Mucosa of descending colon (tissue), 3 donors: ENCODE data around the gene CLEC16A. TPM values are rescaled to one million over a fixed set of nuclear protein-coding genes. Genes with fewer than 3 reads are reported as not detected.
A peak's percentile ranks its signal among the peaks of the same experiment; 100 is the strongest.
"Not testable (repeated sequence)": the region's sequence is repeated elsewhere in the genome, so short reads cannot be mapped to it uniquely, and the experiment has no call there.

Experiments used
- ATAC-seq: fragments of 200-7000 bp; cut with Tn5 transposase; one replicate; pipeline ENCODE4 v1.9.1; 2020; ENCODE audit warnings: mild to moderate bottlenecking, moderate library complexity
- DNase-seq, 3 donors: peaks; one replicate each; pipeline ENCODE4 v3.0.0-alpha.2; 2020
- H3K36me3 ChIP-seq: fragments of 200-600 bp; one replicate; pipeline ENCODE4 v1.8.0; 2021; ENCODE audit warnings: low read depth, mild to moderate bottlenecking
- H3K4me1 ChIP-seq: fragments of 200-600 bp; one replicate; pipeline ENCODE4 v1.8.0; 2021; ENCODE audit warnings: low read depth, mild to moderate bottlenecking
- H3K4me3 ChIP-seq: fragments of 200-600 bp; one replicate; pipeline ENCODE4 v1.8.0; 2021; ENCODE audit warnings: mild to moderate bottlenecking
- H3K9me3 ChIP-seq: fragments of 200-600 bp; one replicate; pipeline ENCODE4 v1.8.0; 2021; ENCODE audit warnings: mild to moderate bottlenecking
- CTCF ChIP-seq: fragments of 200-600 bp; IDR thresholded peaks from one replicate; pipeline ENCODE4 v1.8.0; 2022; ENCODE audit warnings: antibody characterized with exemption, mild to moderate bottlenecking
- intact Hi-C, 2 donors: fragments of 100-400 bp; cut with DNase I in 1 of 2; cut with micrococcal nuclease in 1 of 2; formaldehyde crosslinking; loops; one replicate each; pipeline versions ENCODE4 v1.11.0 to v1.11.1; 2022; cut with DNase I, micrococcal nuclease
- total RNA-seq, 3 donors: library from RNA; stranded (reverse); fragmentation: NEBNext Ultra II Directional in 2 of 3; extraction: Animal tissue kit (Norgen Biotek cat#: 25700) in 2 of 3; gene quantifications; one replicate each; pipeline versions ENCODE4 v1.2.1 to v1.2.4, GENCODE V29; 2021 to 2023
- donor health status: DM: no; HTN: no; CAD: no; lungs with moderate emphysema.
- donor health status: DM: no; HTN: no; CAD: no.
- donor health status: DM: no; HTN: yes; CAD: no.

Gene CLEC16A
- total RNA-seq, 3 donors from 2014 or later = 30.3 to 38.1 (median 37.1) TPM

GRCh38 chr16:10922328-10923145 lies 21.8 kb upstream of the CLEC16A start:
- ATAC-seq (no peak), DNase-seq (peak in 1 of 3 donors; percentile 58)
- H3K9me3 ChIP-seq = no peaks in the 10 kb centered on the region
- intact Hi-C loops = loop anchor here in 1 of 2 donors (5.0 kb wide), 1 partner anchor 180 kb away; the partner anchor contains the start of gene NUBP1
- H3K36me3 ChIP-seq = no peaks in the 10 kb centered on the region
- TF ChIP-seq CTCF = no peak
- no peaks in the 10 kb centered on the region for H3K4me1 ChIP-seq
- no peak overlapping the region for H3K4me3 ChIP-seq

GRCh38 chr16:10923146-10923649 lies 21.2 kb upstream of the CLEC16A start:
- H3K9me3 ChIP-seq = no peaks in the 10 kb centered on the region
- ATAC-seq = no peak
- intact Hi-C loops = loop anchor here in 1 of 2 donors (5.0 kb wide), 1 partner anchor 181 kb away; the partner anchor contains the start of gene NUBP1
- H3K4me3 ChIP-seq = no peak overlapping the region
- no peaks in the 10 kb centered on the region for H3K36me3 ChIP-seq
- no peak for TF ChIP-seq CTCF
- peak in 1 of 3 donors; percentile 27 for DNase-seq
- no peaks in the 10 kb centered on the region for H3K4me1 ChIP-seq

DNA sequence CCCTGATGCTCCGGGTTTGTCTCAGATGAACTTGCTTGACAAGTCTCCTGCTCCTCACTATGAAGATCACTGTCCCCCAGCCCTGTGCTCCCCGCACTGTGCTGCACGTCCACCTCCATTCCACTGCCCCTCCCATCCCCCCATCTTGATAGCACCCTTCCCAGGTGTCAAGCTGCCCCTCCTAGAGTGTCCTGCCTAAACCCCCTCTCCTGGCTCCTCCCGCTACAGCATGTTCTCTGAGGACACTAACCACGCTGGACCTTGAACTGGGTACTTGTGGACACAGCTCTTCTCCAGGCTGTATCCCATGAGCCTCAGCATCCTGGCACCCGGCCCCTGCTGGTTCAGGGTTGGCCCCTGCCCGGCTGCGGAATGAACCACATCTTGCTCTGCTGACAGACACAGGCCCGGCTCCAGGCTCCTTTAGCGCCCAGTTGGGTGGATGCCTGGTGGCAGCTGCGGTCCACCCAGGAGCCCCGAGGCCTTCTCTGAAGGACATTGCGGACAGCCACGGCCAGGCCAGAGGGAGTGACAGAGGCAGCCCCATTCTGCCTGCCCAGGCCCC lies 20.6 kb upstream of the CLEC16A start:
- peak; percentile 16 for ATAC-seq
- no peak for TF ChIP-seq CTCF
- DNase-seq = peak in 1 of 3 donors; percentile 51
- H3K4me3 ChIP-seq = no peak overlapping the region
- H3K9me3 ChIP-seq = no peaks in the 10 kb centered on the region
- H3K4me1 ChIP-seq = no peaks in the 10 kb centered on the region
- intact Hi-C loops = loop anchor here in 1 of 2 donors (5.0 kb wide), 1 partner anchor 181 kb away; the partner anchor contains the start of gene NUBP1
- H3K36me3 ChIP-seq = no peaks in the 10 kb centered on the region

DNA sequence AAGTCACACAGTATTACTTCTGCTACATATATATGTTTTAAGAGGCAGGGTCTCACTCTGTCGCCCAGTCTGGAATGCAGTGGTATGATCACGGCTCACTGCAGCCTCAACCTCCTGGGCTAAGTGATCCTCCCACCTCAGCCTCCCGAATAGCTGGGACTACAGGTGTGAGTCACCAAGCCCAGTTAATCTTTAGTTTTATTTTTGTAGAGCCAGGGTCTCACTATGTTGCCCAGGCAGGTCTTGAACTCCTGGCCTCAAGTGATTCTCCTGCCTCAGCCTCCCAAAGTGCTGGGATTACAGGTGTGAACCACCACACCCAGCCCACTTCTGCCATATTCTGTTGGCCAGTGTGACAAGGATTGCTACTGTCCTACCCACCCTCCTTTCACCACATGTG lies 19.1 kb upstream of the CLEC16A start:
- H3K9me3 ChIP-seq, intact Hi-C loops, H3K4me1 ChIP-seq, ATAC-seq, H3K36me3 ChIP-seq, H3K4me3 ChIP-seq: not testable (repeated sequence)
- peak in 1 of 3 donors; percentile 12 for DNase-seq

- no peaks in the 10 kb centered on the region for H3K9me3 ChIP-seq
- ATAC-seq (no peak), DNase-seq (peak in 1 of 3 donors; percentile 15)
- no peak overlapping the region for H3K4me3 ChIP-seq
- no peaks in the 10 kb centered on the region for H3K36me3 ChIP-seq
- TF ChIP-seq CTCF = no peak
- no peaks in the 10 kb centered on the region for H3K4me1 ChIP-seq
- intact Hi-C loops = no loop called here
Observed at GRCh38 chr16:10926094-10926493, 18.3 kb upstream of the CLEC16A start.

DNA sequence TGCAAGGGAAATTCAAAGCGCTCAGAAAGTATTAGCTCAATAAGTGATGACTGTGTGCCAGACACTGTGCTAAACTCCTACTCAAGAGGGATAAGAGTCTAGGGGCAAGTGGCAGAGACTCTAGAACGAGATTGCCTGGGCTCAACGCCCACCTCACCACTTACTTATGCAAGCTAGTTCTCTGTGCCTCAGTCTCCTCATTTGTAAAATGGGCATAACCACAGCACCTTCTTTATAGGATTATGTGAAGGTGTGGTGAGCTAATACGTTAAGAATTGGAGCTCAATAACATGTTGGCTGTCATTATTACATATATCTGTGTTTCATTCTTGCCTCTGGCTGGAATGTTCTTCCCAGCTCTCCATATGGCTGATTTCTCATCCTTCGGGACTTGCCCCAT lies 17.5 kb upstream of the CLEC16A start:
- no peaks in the 10 kb centered on the region for H3K4me1 ChIP-seq
- intact Hi-C loops = no loop called here
- peak in 1 of 3 donors; percentile 3 for DNase-seq
- no peak overlapping the region for H3K4me3 ChIP-seq
- ATAC-seq = no peak
- H3K9me3 ChIP-seq = no peaks in the 10 kb centered on the region
- TF ChIP-seq CTCF = no peak
- H3K36me3 ChIP-seq = no peaks in the 10 kb centered on the region
